ENCODE data around the gene CTNNB1.
"Not testable (repeated sequence)": the region's sequence is repeated elsewhere in the genome, so short reads cannot be mapped to it uniquely, and the experiment has no call there.

CTNNB1 gene

DNA sequence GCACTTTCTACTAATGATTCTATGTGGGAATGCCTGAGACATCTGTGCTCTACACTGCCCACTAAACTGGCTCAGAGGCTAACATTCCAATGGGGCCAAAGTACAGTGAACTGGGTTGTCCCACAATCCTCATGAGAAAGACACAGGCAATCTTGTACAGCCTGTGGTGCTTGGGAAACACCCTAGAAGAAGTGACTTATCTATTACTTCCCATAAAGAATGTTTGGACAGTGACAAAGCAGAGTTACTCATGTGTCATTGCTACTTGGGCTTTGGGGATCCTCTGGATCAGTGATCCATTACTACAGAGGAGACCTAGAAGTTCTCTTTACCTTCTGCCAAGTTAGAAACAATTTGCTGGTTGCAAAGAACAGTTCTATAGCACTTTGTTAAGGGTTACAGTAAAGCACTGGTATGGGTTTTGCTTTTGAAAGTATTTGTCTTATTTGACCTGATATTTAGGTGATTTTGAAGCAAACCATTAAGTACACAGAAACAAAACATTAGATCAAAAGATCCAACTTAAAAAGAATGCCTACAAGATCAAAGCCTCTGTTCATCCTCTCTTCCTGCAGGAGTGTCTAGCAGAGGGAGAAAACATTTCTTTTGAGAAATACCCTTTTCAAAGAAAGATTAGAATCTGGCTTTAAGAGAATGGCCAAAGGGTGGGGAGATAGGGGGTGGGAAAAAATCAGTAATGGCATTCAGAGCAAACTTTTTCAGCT, 75.8 kb downstream of the CTNNB1 start:
- CTCF ChIA-PET, result interaction anchor here (1.0 kb wide), 1 partner anchor 12 kb away, joined by 3 read pairs; no protein-coding TSS in a partner anchor
- no peak for DNase-seq (ENCODE audit: low read depth, low spot score)
- POLR2A ChIA-PET, result interaction anchor here (0.7 kb wide), 1 partner anchor 76 kb away, joined by 3 read pairs; the partner anchor contains the start of gene CTNNB1

DNA sequence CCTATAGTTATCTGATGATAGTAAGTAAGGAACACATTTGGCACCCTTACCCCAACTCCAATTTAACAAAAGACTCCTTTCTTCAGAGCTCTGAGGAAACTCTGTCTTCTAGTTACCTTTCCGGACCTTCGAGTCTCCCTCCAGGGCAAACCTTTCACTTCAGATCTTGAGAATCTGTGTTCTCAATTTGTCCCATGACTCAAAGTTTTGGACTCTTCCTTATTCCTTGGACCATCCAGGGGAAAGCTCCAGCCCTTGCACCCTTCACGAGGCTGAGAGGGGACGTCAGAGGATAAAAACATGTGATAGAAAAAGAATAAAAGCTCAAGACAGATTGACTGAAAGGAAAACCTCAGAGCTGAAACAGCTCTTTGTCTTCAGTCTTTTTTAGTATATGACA, 76.9 kb downstream of the CTNNB1 start:
- H3K4me3 ChIP-seq (ENCODE audit: low read depth, low read length), result no peak overlapping the region
- TF ChIP-seq, protein P1, sequence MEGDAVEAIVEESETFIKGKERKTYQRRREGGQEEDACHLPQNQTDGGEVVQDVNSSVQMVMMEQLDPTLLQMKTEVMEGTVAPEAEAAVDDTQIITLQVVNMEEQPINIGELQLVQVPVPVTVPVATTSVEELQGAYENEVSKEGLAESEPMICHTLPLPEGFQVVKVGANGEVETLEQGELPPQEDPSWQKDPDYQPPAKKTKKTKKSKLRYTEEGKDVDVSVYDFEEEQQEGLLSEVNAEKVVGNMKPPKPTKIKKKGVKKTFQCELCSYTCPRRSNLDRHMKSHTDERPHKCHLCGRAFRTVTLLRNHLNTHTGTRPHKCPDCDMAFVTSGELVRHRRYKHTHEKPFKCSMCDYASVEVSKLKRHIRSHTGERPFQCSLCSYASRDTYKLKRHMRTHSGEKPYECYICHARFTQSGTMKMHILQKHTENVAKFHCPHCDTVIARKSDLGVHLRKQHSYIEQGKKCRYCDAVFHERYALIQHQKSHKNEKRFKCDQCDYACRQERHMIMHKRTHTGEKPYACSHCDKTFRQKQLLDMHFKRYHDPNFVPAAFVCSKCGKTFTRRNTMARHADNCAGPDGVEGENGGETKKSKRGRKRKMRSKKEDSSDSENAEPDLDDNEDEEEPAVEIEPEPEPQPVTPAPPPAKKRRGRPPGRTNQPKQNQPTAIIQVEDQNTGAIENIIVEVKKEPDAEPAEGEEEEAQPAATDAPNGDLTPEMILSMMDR (IDR thresholded peaks at IDR 0.05; ENCODE audit: insufficient read depth, low read length, missing control alignments), result no peak
- DNase-seq (ENCODE audit: low read depth, low spot score), result no peak
- ChIA-PET CTCF (no interaction called here), POLR2A (no interaction called here)

More for the DNA sequence above, 75.8 kb downstream of the CTNNB1 start:
- TF ChIP-seq, protein P1 (IDR thresholded peaks at IDR 0.05; ENCODE audit: insufficient read depth, low read length, missing control alignments), result no peak
- no peak overlapping the region for H3K4me3 ChIP-seq (ENCODE audit: low read depth, low read length)

DNA sequence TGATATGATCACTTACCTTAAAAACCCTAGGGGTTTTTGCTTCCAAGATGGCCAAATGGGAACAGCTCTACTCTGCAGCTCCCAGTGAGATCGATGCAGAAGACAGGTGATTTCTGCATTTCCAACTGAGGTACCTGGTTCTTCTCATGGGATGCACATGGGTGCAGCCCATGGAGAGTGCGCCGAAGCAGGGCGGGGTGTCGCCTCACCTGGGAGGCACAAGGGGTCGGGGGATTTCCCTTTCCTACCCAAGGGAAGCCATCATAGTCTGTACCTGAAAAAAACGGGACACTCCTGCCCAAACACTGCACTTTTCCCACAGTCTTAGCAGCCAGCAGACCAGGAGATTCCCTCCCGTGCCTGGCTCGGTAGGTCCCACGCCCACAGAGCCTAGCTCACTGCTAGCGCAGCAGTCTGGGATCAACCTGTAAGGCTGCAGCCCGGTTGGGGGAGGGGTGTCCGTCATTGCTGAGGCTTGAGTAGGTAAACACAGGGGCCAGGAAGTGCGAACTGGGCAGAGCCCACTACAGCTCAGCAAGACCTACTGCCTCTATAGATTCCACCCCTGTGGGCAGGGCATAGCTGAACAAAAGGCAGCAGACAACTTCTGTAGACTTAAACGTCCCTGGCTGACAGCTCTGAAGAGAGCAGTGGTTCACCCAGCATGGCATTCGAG, 78.6 kb downstream of the CTNNB1 start:
- ChIA-PET POLR2A (no interaction called here), CTCF (no interaction called here)
- H3K4me3 ChIP-seq (ENCODE audit: low read depth, low read length), result no peak overlapping the region
- TF ChIP-seq, protein P1 (IDR thresholded peaks at IDR 0.05; ENCODE audit: insufficient read depth, low read length, missing control alignments), result no peak
- DNase-seq (ENCODE audit: low read depth, low spot score), result no peak

DNA sequence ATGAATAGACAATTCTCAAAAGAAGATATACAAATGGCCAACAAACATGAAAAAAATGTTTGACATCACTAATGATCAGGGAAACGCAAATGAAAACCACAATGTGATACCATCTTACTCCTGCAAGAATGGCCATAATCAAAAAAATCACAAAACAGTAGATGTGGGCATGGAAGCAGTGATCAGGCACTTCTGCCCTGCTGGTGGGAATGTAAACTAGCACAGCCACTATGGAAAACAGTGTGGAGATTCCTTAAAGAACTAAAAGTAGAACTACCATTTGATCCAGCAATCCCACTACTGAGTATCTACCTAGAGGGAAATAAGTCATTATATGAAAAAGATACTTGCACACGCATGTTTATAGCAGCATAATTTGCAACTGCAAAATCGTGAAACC, 85.6 kb downstream of the CTNNB1 start:
- H3K4me3 ChIP-seq (ENCODE audit: low read depth, low read length); POLR2A ChIA-PET; CTCF ChIA-PET; DNase-seq (ENCODE audit: low read depth, low spot score): not testable (repeated sequence)

DNA sequence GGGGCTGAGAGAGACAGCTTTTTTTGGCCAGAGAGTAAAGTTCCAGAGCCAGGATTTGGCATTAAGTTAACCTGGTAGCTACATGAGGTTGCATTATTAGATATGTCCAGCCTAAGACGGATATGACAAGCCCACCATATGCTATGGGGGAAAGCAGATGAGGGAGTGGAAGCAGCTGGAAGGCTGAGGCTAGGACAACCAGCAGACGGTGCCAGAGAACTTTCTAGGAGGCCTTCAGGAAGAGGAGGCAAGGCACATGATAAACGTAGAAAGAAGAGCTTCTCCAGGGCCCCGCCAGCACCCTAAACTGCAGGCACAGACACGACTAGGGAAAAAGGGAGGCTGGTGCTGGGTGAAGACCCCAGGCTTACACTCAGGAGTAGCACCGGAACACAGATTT, 87.0 kb downstream of the CTNNB1 start:
- ChIA-PET CTCF (interaction anchor here (1.2 kb wide), 1 partner anchor 14 kb away, joined by 4 read pairs; no protein-coding TSS in a partner anchor), POLR2A (no interaction called here)
- DNase-seq (ENCODE audit: low read depth, low spot score), result no peak
- TF ChIP-seq, protein P1 (IDR thresholded peaks at IDR 0.05; ENCODE audit: insufficient read depth, low read length, missing control alignments), result no peak
- no peak overlapping the region for H3K4me3 ChIP-seq (ENCODE audit: low read depth, low read length)

DNA sequence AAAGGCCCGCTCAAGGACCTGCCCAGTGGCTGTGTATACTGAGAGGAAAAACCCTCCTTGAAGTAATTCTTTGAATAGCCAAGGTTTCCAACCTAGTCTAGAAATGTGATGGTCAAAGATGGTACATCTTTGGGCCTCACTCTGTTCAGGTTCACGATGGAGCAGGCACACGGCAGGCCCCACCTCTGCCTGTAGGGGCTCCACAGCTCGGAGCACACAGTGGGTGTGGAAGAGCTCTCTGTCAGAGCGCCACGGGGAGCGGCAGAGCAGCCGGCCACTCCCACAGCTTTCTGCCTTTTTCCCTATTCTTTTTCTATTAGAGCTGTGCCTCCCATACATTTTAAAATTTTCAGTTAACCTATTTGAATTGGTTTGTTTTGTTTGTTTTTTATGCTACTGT, 89.5 kb downstream of the CTNNB1 start:
- ChIA-PET POLR2A (no interaction called here), CTCF (no interaction called here)
- H3K4me3 ChIP-seq (ENCODE audit: low read depth, low read length), result no peak overlapping the region
- TF ChIP-seq, protein P1 (IDR thresholded peaks at IDR 0.05; ENCODE audit: insufficient read depth, low read length, missing control alignments), result no peak
- no peak for DNase-seq (ENCODE audit: low read depth, low spot score)
